ENCODE data around the gene ZNF488. TPM values are rescaled to one million over a fixed set of nuclear protein-coding genes. Genes with fewer than 3 reads are reported as not detected.

Gene ZNF488
- polyA plus RNA-seq, 1 of the 3 experiments (the other 2 are of a cell fraction), result 0.59 TPM

DNA sequence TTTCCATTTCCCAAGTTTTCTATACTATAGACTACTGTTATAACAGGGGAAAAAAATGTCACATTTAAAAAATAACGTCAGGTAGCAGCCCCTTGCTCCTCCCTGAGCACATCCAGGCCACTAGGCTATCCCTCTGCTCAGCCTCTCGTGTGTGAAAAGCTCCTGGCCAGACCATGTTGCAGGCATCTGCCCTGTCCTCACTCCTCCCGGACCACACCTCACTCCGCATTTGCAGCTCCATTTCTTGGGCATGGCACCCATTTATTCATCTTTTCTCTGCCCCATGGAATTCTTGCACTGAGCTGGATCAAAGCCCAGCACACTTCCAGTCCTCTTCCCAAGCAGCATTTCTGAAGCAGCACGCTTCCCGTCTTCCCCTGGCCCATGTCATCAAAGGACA, 63.3 kb downstream of the ZNF488 start:
- Histone ChIP-seq H3K9me3 (no peaks in the 10 kb centered on the region), H3K27ac (ENCODE audit: low read depth in 2 of 2, low read length in 1 of 2) (no peak overlapping the region), H3K9me2 (no peaks in the 10 kb centered on the region), H3K27me3 (ENCODE audit: insufficient read depth) (peaks cover 6% of the 10 kb centered on the region; the same call in 1 of the 2 replicates), H3K9ac (no peak overlapping the region), H3K4me1 (ENCODE audit: control insufficient read depth in 1 of 2, insufficient read depth in 2 of 2, low read depth in 1 of 2, low read length in 1 of 2) (peaks cover 0 to 12% of the 10 kb centered on the region in 2 experiments; a peak in 1 of 4 replicates), H2AFZ (ENCODE audit: low read depth) (no peak overlapping the region), H3K4me2 (no peak overlapping the region), H3K4me3 (ENCODE audit: low read depth in 2 of 2, low read length in 1 of 2) (no peak overlapping the region), H4K20me1 (ENCODE audit: insufficient read depth) (no peaks in the 10 kb centered on the region), H3K79me2 (ENCODE audit: insufficient read depth) (no peaks in the 10 kb centered on the region), H3K36me3 (replicated peaks in 1 of 2; ENCODE audit: control insufficient read depth in 1 of 2, insufficient read depth in 2 of 2, low read length in 1 of 2) (no peaks in the 10 kb centered on the region), H3F3A (replicated peaks; ENCODE audit: insufficient read depth) (no peaks in the 10 kb centered on the region)
- CTCF ChIA-PET, result interaction anchor here (2.1 kb wide), 2 partner anchors 9 to 296 kb away, joined by 7 to 8 read pairs; no protein-coding TSS in a partner anchor
- no peak for DNase-seq
- TF ChIP-seq SMC3 (IDR thresholded peaks at IDR 0.05; ENCODE audit: low read depth, low read length), result no peak
- no peak for TF ChIP-seq TAF1 (IDR thresholded peaks at IDR 0.05; ENCODE audit: borderline replicate concordance, low read depth, low read length)
- TF ChIP-seq ZBTB33 (IDR thresholded peaks at IDR 0.05; ENCODE audit: borderline replicate concordance, low read depth), result no peak
- no peak for TF ChIP-seq EP300 (IDR thresholded peaks at IDR 0.05; ENCODE audit: borderline replicate concordance in 1 of 2, low read depth in 1 of 2, low read length in 1 of 2)
- no peak for TF ChIP-seq JUND (IDR thresholded peaks at IDR 0.05)
- TF ChIP-seq FOXJ3 (CRISPR knock-in tag; IDR thresholded peaks at IDR 0.05), result no peak
- TF ChIP-seq TEAD4 (IDR thresholded peaks at IDR 0.05; ENCODE audit: borderline replicate concordance, insufficient read depth), result no peak
- no peak for TF ChIP-seq YY1 (IDR thresholded peaks at IDR 0.05; ENCODE audit: low read depth)
- TF ChIP-seq, protein P1, sequence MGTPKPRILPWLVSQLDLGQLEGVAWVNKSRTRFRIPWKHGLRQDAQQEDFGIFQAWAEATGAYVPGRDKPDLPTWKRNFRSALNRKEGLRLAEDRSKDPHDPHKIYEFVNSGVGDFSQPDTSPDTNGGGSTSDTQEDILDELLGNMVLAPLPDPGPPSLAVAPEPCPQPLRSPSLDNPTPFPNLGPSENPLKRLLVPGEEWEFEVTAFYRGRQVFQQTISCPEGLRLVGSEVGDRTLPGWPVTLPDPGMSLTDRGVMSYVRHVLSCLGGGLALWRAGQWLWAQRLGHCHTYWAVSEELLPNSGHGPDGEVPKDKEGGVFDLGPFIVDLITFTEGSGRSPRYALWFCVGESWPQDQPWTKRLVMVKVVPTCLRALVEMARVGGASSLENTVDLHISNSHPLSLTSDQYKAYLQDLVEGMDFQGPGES (IDR thresholded peaks at IDR 0.05; ENCODE audit: low read depth, low read length), result no peak
- TF ChIP-seq PBX3 (IDR thresholded peaks at IDR 0.05), result no peak
- TF ChIP-seq ELF1 (IDR thresholded peaks at IDR 0.05), result no peak
- TF ChIP-seq SIN3A (IDR thresholded peaks at IDR 0.05; ENCODE audit: borderline replicate concordance, low read depth, low read length), result no peak
- TF ChIP-seq, protein P2, sequence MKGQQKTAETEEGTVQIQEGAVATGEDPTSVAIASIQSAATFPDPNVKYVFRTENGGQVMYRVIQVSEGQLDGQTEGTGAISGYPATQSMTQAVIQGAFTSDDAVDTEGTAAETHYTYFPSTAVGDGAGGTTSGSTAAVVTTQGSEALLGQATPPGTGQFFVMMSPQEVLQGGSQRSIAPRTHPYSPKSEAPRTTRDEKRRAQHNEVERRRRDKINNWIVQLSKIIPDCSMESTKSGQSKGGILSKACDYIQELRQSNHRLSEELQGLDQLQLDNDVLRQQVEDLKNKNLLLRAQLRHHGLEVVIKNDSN (IDR thresholded peaks at IDR 0.05; ENCODE audit: borderline replicate concordance, low read depth), result no peak
- TF ChIP-seq NFIC (IDR thresholded peaks at IDR 0.05; ENCODE audit: borderline replicate concordance), result no peak
- no peak for TF ChIP-seq GATA2 (CRISPR knock-in tag; IDR thresholded peaks at IDR 0.05)
- TF ChIP-seq FOSL2 (IDR thresholded peaks at IDR 0.05; ENCODE audit: borderline replicate concordance, low read depth), result no peak
- TF ChIP-seq CHD2 (IDR thresholded peaks at IDR 0.05; ENCODE audit: low read length, partially characterized antibody), result no peak
- TF ChIP-seq USF2 (IDR thresholded peaks at IDR 0.05; ENCODE audit: borderline replicate concordance, low read depth, low read length), result no peak
- no peak for TF ChIP-seq NRF1 (IDR thresholded peaks at IDR 0.05; ENCODE audit: low read depth, low read length)
- TF ChIP-seq MXI1 (IDR thresholded peaks at IDR 0.05; ENCODE audit: low read depth, low read length), result no peak
- POLR2A ChIA-PET, result no interaction called here
- 34% methylated on average over 6 of the region's 6 CpGs for WGBS (ENCODE audit: low lambda C conversion rate)
